Hepatocyte (in vitro differentiated cells): Measurements from ENCODE around the gene DDX5.

Source experiments
- CTCF ChIP-seq: fragments of 200-600 bp; sonication (generic); IDR thresholded peaks from 2 replicates; pipeline ENCODE4 v1.5.1; 2016; ENCODE audit warnings: antibody characterized with exemption, mild to moderate bottlenecking; ENCODE audit not compliant: poor library complexity
- EZH2 ChIP-seq: fragments of 200-600 bp; sonication (generic); IDR thresholded peaks from 2 replicates; pipeline ENCODE4 v1.6.1; 2016; ENCODE audit warnings: antibody characterized with exemption, mild to moderate bottlenecking, borderline replicate concordance

- TF ChIP-seq CTCF, result no peak
- no peak for TF ChIP-seq EZH2
Observed at GRCh38 chr17:64554028-64554637, 48.0 kb upstream of the DDX5 start.
